ENCODE results near the gene SMIM41. TPM values are rescaled to one million over a fixed set of nuclear protein-coding genes. Genes with fewer than 3 reads are reported as not detected.

Gene SMIM41
- polyA plus RNA-seq, 3 donors = not detected

DNA sequence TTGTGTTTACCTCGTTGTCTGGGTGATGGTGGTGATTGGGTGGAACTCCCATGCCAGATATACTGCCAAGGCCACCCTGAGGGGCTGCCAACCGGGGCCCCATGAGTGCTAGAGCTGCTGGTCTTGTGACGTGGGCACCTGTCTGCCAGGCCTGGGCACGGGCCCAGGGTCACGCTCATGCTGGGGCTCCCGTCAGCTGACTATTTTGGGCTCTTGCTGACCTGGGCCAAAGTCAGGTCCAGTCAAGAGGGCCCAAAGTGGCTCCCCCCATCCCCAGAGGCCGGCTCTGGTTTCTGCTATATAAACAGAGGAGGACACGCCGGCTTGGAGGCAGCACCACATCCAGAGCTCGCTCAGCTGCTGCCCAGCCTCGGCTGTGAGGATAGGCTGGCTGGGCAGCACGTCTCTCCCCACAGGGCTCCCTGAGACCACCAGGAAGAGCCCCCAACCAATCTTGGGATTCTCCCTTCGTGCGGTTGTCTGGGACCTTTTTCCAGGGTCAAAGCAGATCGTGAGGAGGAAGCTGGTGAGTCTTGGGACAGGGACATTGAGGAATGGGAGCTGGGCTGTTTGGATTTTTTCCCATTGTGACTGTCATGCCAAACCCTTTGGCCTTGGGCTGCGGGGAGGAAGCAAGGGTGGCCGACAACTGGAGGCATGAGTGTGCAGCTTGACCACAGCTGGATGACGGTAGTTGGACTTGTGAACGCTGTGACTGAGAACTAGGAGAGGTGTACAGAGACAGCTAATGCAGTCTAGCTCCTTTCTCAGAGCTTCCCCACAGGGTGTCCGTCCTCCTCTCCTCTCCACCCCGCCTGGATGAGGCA, 35.9 kb upstream of the SMIM41 start:
- Histone ChIP-seq H3K27me3 (ENCODE audit: control insufficient read depth in 2 of 2, insufficient read depth in 2 of 2, low read length in 2 of 2) (no peaks in the 10 kb centered on the region), H3K27ac (ENCODE audit: low read depth in 1 of 2, low read length in 2 of 2) (no peak overlapping the region), H2AFZ (ENCODE audit: insufficient read depth, low read depth, low read length, poor library complexity, severe bottlenecking) (no peak overlapping the region), H3K36me3 (replicated peaks in 1 of 2; ENCODE audit: control insufficient read depth in 1 of 2, insufficient read depth in 2 of 2, low read length in 2 of 2) (no peaks in the 10 kb centered on the region), H3K4me2 (replicated peaks; ENCODE audit: extremely low read depth, low read length, poor library complexity, severe bottlenecking) (no peak overlapping the region), H3K4me3 (replicated peaks in 1 of 3; ENCODE audit: low read depth in 2 of 3, low read length in 3 of 3) (no peak overlapping the region), H4K20me1 (ENCODE audit: insufficient read depth, low read length) (no peaks in the 10 kb centered on the region), H3K9me3 (replicated peaks in 1 of 2; ENCODE audit: control insufficient read depth in 1 of 2, insufficient read depth in 1 of 2, low read length in 2 of 2) (no peaks in the 10 kb centered on the region), H3K4me1 (ENCODE audit: control insufficient read depth in 1 of 2, insufficient read depth in 2 of 2, low read length in 2 of 2) (peaks cover 26 to 56% of the 10 kb centered on the region in 2 donors), H3K79me2 (ENCODE audit: insufficient read depth, low read length) (no peaks in the 10 kb centered on the region), H3K9ac (ENCODE audit: insufficient read depth, low read length, poor library complexity, severe bottlenecking) (no peak overlapping the region)
- WGBS (ENCODE audit: insufficient coverage) = 88% methylated on average over 17 of the region's 21 CpGs
- intact Hi-C loops (cut with micrococcal nuclease) = no loop called here
- Mint-ChIP-seq H3K27me3 (ENCODE audit: low read depth in 3 of 3) (peaks cover 7 to 24% (median 16%) of the 10 kb centered on the region in 3 donors), H3K9me3 (no peaks in the 10 kb centered on the region), H3K4me1 (peaks cover 55% of the 10 kb centered on the region), H3K36me3 (peaks cover 4 to 10% of the 10 kb centered on the region in 2 donors), H3K4me3 (no peak overlapping the region), H3K27ac (peak overlapping the region in 4 of 7 donors; percentile 8 to 77 (median 40))
- DNase-seq = no peak
- no peak for TF ChIP-seq CTCF (IDR thresholded peaks at IDR 0.05)

DNA sequence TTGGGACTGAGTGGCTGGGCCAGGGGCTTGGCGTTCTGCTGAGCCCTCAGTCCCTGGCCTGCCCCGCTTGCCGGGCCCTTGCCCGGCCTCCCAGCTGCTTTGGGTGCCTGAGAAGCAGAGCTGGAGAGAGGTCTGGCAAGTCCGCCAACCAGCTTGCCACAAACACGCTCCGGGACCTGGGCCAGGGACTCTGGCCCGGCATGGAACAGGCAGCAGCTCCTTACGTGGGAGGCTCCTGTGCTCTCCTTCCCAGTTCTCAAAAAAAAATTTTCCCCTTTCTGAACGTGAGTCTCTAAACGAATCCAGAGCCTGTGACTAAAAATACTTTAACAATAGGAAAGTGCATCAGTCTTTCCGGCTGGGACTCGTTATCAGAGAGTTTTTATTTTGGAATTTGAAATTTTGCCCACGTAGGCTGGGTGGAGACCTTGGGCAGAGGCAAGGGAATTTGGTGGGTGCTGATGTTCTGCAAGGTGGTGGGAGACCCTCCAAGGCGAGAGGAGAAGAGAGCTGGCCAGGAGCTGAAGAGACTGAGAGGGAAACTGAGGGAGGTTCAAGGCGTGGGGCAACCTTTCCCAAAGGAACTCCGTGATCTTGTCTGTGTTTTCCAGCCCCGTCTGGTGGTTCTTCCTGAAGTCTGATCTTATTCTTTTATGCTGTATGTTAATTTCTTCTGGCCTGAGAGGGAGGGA, 35.1 kb upstream of the SMIM41 start:
- H3K9ac ChIP-seq (ENCODE audit: insufficient read depth, low read length, poor library complexity, severe bottlenecking) = no peak overlapping the region
- H3K4me1 Mint-ChIP-seq = peaks cover 54% of the 10 kb centered on the region
- 90% methylated on average over 18 of the region's 18 CpGs for WGBS (ENCODE audit: insufficient coverage)

More for the DNA sequence above, 35.1 kb upstream of the SMIM41 start:
- Histone ChIP-seq H3K36me3 (replicated peaks in 1 of 2; ENCODE audit: control insufficient read depth in 1 of 2, insufficient read depth in 2 of 2, low read length in 2 of 2) (no peaks in the 10 kb centered on the region), H3K27me3 (ENCODE audit: control insufficient read depth in 2 of 2, insufficient read depth in 2 of 2, low read length in 2 of 2) (no peaks in the 10 kb centered on the region), H3K4me1 (ENCODE audit: control insufficient read depth in 1 of 2, insufficient read depth in 2 of 2, low read length in 2 of 2) (peaks cover 24 to 58% of the 10 kb centered on the region in 2 donors), H3K27ac (ENCODE audit: low read depth in 1 of 2, low read length in 2 of 2) (no peak overlapping the region), H2AFZ (ENCODE audit: insufficient read depth, low read depth, low read length, poor library complexity, severe bottlenecking) (no peak overlapping the region), H3K9me3 (replicated peaks in 1 of 2; ENCODE audit: control insufficient read depth in 1 of 2, insufficient read depth in 1 of 2, low read length in 2 of 2) (no peaks in the 10 kb centered on the region), H3K79me2 (ENCODE audit: insufficient read depth, low read length) (no peaks in the 10 kb centered on the region), H4K20me1 (ENCODE audit: insufficient read depth, low read length) (no peaks in the 10 kb centered on the region), H3K4me3 (replicated peaks in 1 of 3; ENCODE audit: low read depth in 2 of 3, low read length in 3 of 3) (no peak overlapping the region), H3K4me2 (replicated peaks; ENCODE audit: extremely low read depth, low read length, poor library complexity, severe bottlenecking) (no peak overlapping the region)
- no peak for TF ChIP-seq CTCF (IDR thresholded peaks at IDR 0.05)
- Mint-ChIP-seq H3K27ac (peak overlapping the region in 3 of 7 donors; percentile 69 to 83 (median 71)), H3K9me3 (peaks cover 0 to under 1% (median 0%) of the 10 kb centered on the region in 7 donors), H3K27me3 (ENCODE audit: low read depth in 3 of 3) (peaks cover 9 to 29% (median 18%) of the 10 kb centered on the region in 3 donors), H3K4me3 (no peak overlapping the region), H3K36me3 (peaks cover 7 to 15% of the 10 kb centered on the region in 2 donors)
- intact Hi-C loops (cut with micrococcal nuclease) = no loop called here
- DNase-seq = no peak

Measured in CD14-positive monocyte (primary cell).